NCI-H82 (cell line): ENCODE data around the gene ANKRD28.
"Not testable (repeated sequence)": the region's sequence is repeated elsewhere in the genome, so short reads cannot be mapped to it uniquely, and the experiment has no call there.

Experiments
- DNase-seq: peaks from one replicate; lab custom pipeline; 2025; lab: John Stamatoyannopoulos, UW

The ANKRD28 gene

GRCh38 chr3:15769256-15769915, 28.4 kb downstream of the ANKRD28 start:
- DNase-seq: no peak

GRCh38 chr3:15768421-15769255, 29.1 kb downstream of the ANKRD28 start:
- DNase-seq: no peak

GRCh38 chr3:15766406-15766805, 31.4 kb downstream of the ANKRD28 start:
- no peak for DNase-seq

GRCh38 chr3:15758295-15758694, 39.5 kb downstream of the ANKRD28 start:
- DNase-seq: no peak

GRCh38 chr3:15757824-15758223, 40.0 kb downstream of the ANKRD28 start:
- DNase-seq: no peak

- DNase-seq: no peak
Observed at GRCh38 chr3:15756505-15756904, 41.3 kb downstream of the ANKRD28 start.

GRCh38 chr3:15755780-15756179, 42.0 kb downstream of the ANKRD28 start:
- no peak for DNase-seq

- no peak for DNase-seq
Observed at GRCh38 chr3:15755181-15755580, 42.6 kb downstream of the ANKRD28 start.

- no peak for DNase-seq
Observed at GRCh38 chr3:15754047-15754446, 43.7 kb downstream of the ANKRD28 start.

GRCh38 chr3:15753056-15753710, 44.6 kb downstream of the ANKRD28 start:
- DNase-seq: no peak

GRCh38 chr3:15750879-15751278, 46.9 kb downstream of the ANKRD28 start:
- no peak for DNase-seq

GRCh38 chr3:15750143-15750542, 47.6 kb downstream of the ANKRD28 start:
- no peak for DNase-seq

GRCh38 chr3:15745896-15746295, 51.9 kb downstream of the ANKRD28 start:
- DNase-seq: not testable (repeated sequence)

GRCh38 chr3:15744176-15744575, 53.6 kb downstream of the ANKRD28 start:
- DNase-seq: no peak

- no peak for DNase-seq
Observed at GRCh38 chr3:15743587-15744009, 54.2 kb downstream of the ANKRD28 start.

GRCh38 chr3:15742236-15742635, 55.5 kb downstream of the ANKRD28 start:
- DNase-seq: not testable (repeated sequence)

- DNase-seq: not testable (repeated sequence)
Observed at GRCh38 chr3:15738616-15739005, 59.2 kb downstream of the ANKRD28 start.

- DNase-seq: no peak
Observed at GRCh38 chr3:15731024-15731423, 66.8 kb downstream of the ANKRD28 start.

- DNase-seq: no peak
Observed at GRCh38 chr3:15728766-15729165, 69.0 kb downstream of the ANKRD28 start.

- DNase-seq: no peak
Observed at GRCh38 chr3:15726881-15727280, 70.9 kb downstream of the ANKRD28 start.

GRCh38 chr3:15726043-15726442, 71.7 kb downstream of the ANKRD28 start:
- no peak for DNase-seq

- DNase-seq: no peak
Observed at GRCh38 chr3:15724446-15724845, 73.3 kb downstream of the ANKRD28 start.

- DNase-seq: no peak
Observed at GRCh38 chr3:15723624-15723884, 74.2 kb downstream of the ANKRD28 start.
